Measurements from ENCODE around the gene PGM2. TPM values are rescaled to one million over a fixed set of nuclear protein-coding genes. Genes with fewer than 3 reads are reported as not detected.

Gene PGM2
- total RNA-seq, 4 donors from 2014 or later = 12.4 to 23.3 (median 16.0) TPM

- TF ChIP-seq CTCF (IDR thresholded peaks at IDR 0.05; ENCODE audit: low read depth) = no peak
Observed at GRCh38 chr4:37835806-37836205, 9.3 kb downstream of the PGM2 start.

GRCh38 chr4:37836274-37836673 is 9.8 kb downstream of the PGM2 start:
- no peak for TF ChIP-seq CTCF (IDR thresholded peaks at IDR 0.05; ENCODE audit: low read depth)

GRCh38 chr4:37836838-37837440 is 10.5 kb downstream of the PGM2 start:
- no peak for TF ChIP-seq CTCF (IDR thresholded peaks at IDR 0.05; ENCODE audit: low read depth)

GRCh38 chr4:37837446-37837845 is 11.0 kb downstream of the PGM2 start:
- TF ChIP-seq CTCF (IDR thresholded peaks at IDR 0.05; ENCODE audit: low read depth) = no peak

- no peak for TF ChIP-seq CTCF (IDR thresholded peaks at IDR 0.05; ENCODE audit: low read depth)
Observed at GRCh38 chr4:37839426-37839825, 12.9 kb downstream of the PGM2 start.

- no peak for TF ChIP-seq CTCF (IDR thresholded peaks at IDR 0.05; ENCODE audit: low read depth)
Observed at GRCh38 chr4:37844204-37844603, 17.7 kb downstream of the PGM2 start.

- no peak for TF ChIP-seq CTCF (IDR thresholded peaks at IDR 0.05; ENCODE audit: low read depth)
Observed at GRCh38 chr4:37845201-37845600, 18.7 kb downstream of the PGM2 start.

Measured in subcutaneous adipose tissue (tissue), 4 donors.